ENCODE results near the gene REN.

REN gene

GRCh38 chr1:204172404-204173029, 6.4 kb upstream of the REN start:
- no peak for TF ChIP-seq GABPA (IDR thresholded peaks at IDR 0.05; ENCODE audit: low read depth)
- no peak for TF ChIP-seq POLR2AphosphoS5 (IDR thresholded peaks at IDR 0.05; ENCODE audit: low read depth)
- TF ChIP-seq SPI1 (IDR thresholded peaks at IDR 0.05; ENCODE audit: borderline replicate concordance, low read depth): no peak
- no peak for TF ChIP-seq CTCF (IDR thresholded peaks at IDR 0.05; ENCODE audit: insufficient read depth, low read length)
- no peak for TF ChIP-seq REST (IDR thresholded peaks at IDR 0.05; ENCODE audit: insufficient replicate concordance, low read depth)
- H3K27ac ChIP-seq (replicated peaks): no peak overlapping the region
- no peaks in the 10 kb centered on the region for H3K27me3 ChIP-seq (ENCODE audit: insufficient read depth, poor library complexity, severe bottlenecking)
- DNase-seq (ENCODE audit: low read depth in 1 of 2, low spot score in 1 of 2): no peak
- H3K4me3 ChIP-seq (replicated peaks; ENCODE audit: insufficient read depth, low read length): no peak overlapping the region

GRCh38 chr1:204171751-204172178, 5.6 kb upstream of the REN start:
- TF ChIP-seq SPI1 (IDR thresholded peaks at IDR 0.05; ENCODE audit: borderline replicate concordance, low read depth) (0 out of 2 replicates have a peak, but pooled peaks have one; percentile 23), CTCF (IDR thresholded peaks at IDR 0.05; ENCODE audit: insufficient read depth, low read length) (no peak)
- H3K4me3 ChIP-seq (replicated peaks; ENCODE audit: insufficient read depth, low read length): no peak overlapping the region
- no peak for DNase-seq (ENCODE audit: low read depth in 1 of 2, low spot score in 1 of 2)
- no peak overlapping the region for H3K27ac ChIP-seq (replicated peaks)
- no peaks in the 10 kb centered on the region for H3K27me3 ChIP-seq (ENCODE audit: insufficient read depth, poor library complexity, severe bottlenecking)

GRCh38 chr1:204170494-204171155, 4.5 kb upstream of the REN start:
- Histone ChIP-seq H3K27me3 (ENCODE audit: insufficient read depth, poor library complexity, severe bottlenecking) (no peaks in the 10 kb centered on the region), H3K4me3 (replicated peaks; ENCODE audit: insufficient read depth, low read length) (no peak overlapping the region), H3K27ac (replicated peaks) (no peak overlapping the region)
- DNase-seq (ENCODE audit: low read depth in 1 of 2, low spot score in 1 of 2): no peak
- TF ChIP-seq GABPA (IDR thresholded peaks at IDR 0.05; ENCODE audit: low read depth): no peak
- TF ChIP-seq POLR2AphosphoS5 (IDR thresholded peaks at IDR 0.05; ENCODE audit: low read depth): no peak
- no peak for TF ChIP-seq REST (IDR thresholded peaks at IDR 0.05; ENCODE audit: insufficient replicate concordance, low read depth)
- TF ChIP-seq SPI1 (IDR thresholded peaks at IDR 0.05; ENCODE audit: borderline replicate concordance, low read depth): no peak
- no peak for TF ChIP-seq CTCF (IDR thresholded peaks at IDR 0.05; ENCODE audit: insufficient read depth, low read length)

All from HL-60 (cell line).